SK-N-SH treated with all-trans-retinoic acid at 6 μM for 48 hours (cell line): Measurements from ENCODE around the gene TIMP1.

Source experiments
- ATAC-seq: fragments of 200-7000 bp; cut with Tn5 transposase; 3 replicates; pipeline ENCODE4 v1.9.1; 2020; ENCODE audit warnings: mild to moderate bottlenecking, moderate library complexity
- ARNTL ChIP-seq: fragments of 450-650 bp; formaldehyde crosslinking; IDR thresholded peaks from 2 replicates; pipeline ENCODE4 v1.5.0; 2020; ENCODE audit warnings: low read depth, mild to moderate bottlenecking, moderate library complexity, borderline replicate concordance
- BACH2 ChIP-seq: fragments of 250-450 bp; sonication (Bioruptor Pico); IDR thresholded peaks from 2 replicates; pipeline ENCODE4 v1.9.0; 2021; ENCODE audit warnings: mild to moderate bottlenecking, borderline replicate concordance
- CREB5 ChIP-seq: fragments of 250-450 bp; sonication (Bioruptor Pico); IDR thresholded peaks from 2 replicates; pipeline ENCODE4 v1.5.1; 2020; ENCODE audit warnings: low read depth, mild to moderate bottlenecking, moderate library complexity
- CSDC2 ChIP-seq: fragments of 250-450 bp; sonication (Bioruptor Pico); IDR thresholded peaks from 2 replicates; pipeline ENCODE4 v1.5.0; 2020; ENCODE audit warnings: mild to moderate bottlenecking, moderate library complexity
- CSRNP3 ChIP-seq: fragments of 250-450 bp; sonication (Bioruptor Pico); IDR thresholded peaks from 2 replicates; pipeline ENCODE4 v1.5.1; 2021; ENCODE audit warnings: mild to moderate bottlenecking, moderate library complexity
- GLIS3 ChIP-seq: fragments of 250-450 bp; sonication (Bioruptor Pico); IDR thresholded peaks from 2 replicates; pipeline ENCODE4 v1.5.0; 2020; ENCODE audit warnings: mild to moderate bottlenecking, moderate library complexity
- ISL1 ChIP-seq: fragments of 250-450 bp; sonication (Bioruptor Pico); IDR thresholded peaks from 2 replicates; pipeline ENCODE4 v2.1.2; 2022; ENCODE audit warnings: mild to moderate bottlenecking, moderate library complexity
- PATZ1 ChIP-seq: fragments of 250-450 bp; sonication (Bioruptor Pico); IDR thresholded peaks from 2 replicates; pipeline ENCODE4 v1.8.0; 2020; ENCODE audit warnings: mild to moderate bottlenecking, moderate library complexity, borderline replicate concordance
- POU6F1 ChIP-seq: fragments of 250-450 bp; sonication (Bioruptor Pico); IDR thresholded peaks from 2 replicates; pipeline ENCODE4 v1.8.0; 2021; ENCODE audit warnings: low read depth, mild to moderate bottlenecking, moderate library complexity, borderline replicate concordance
- RARB ChIP-seq: fragments of 250-450 bp; sonication (Bioruptor Pico); IDR thresholded peaks from 2 replicates; pipeline ENCODE4 v1.8.0; 2021; ENCODE audit warnings: mild to moderate bottlenecking, moderate library complexity
- SNAI2 ChIP-seq: fragments of 250-450 bp; sonication (Bioruptor Pico); IDR thresholded peaks from 2 replicates; pipeline ENCODE4 v1.5.0; 2020; ENCODE audit warnings: mild to moderate bottlenecking, moderate library complexity
- TCF4 ChIP-seq: fragments of 250-450 bp; sonication (Bioruptor Pico); IDR thresholded peaks from 2 replicates; pipeline ENCODE4 v1.8.0; 2021; ENCODE audit warnings: mild to moderate bottlenecking, moderate library complexity, borderline replicate concordance
- TOX ChIP-seq: fragments of 250-450 bp; sonication (Bioruptor Pico); IDR thresholded peaks from 2 replicates; pipeline ENCODE4 v1.8.0; 2021; ENCODE audit warnings: mild to moderate bottlenecking, moderate library complexity, borderline replicate concordance
- TSHZ2 ChIP-seq: fragments of 250-450 bp; sonication (Bioruptor Pico); IDR thresholded peaks from 2 replicates; pipeline ENCODE4 v1.5.0; 2020; ENCODE audit warnings: mild to moderate bottlenecking, moderate library complexity
- ZC3H10 ChIP-seq: fragments of 250-450 bp; sonication (Bioruptor Pico); IDR thresholded peaks from 2 replicates; pipeline ENCODE4 v1.5.1; 2021; ENCODE audit warnings: mild to moderate bottlenecking, moderate library complexity
- ZFP3 ChIP-seq: fragments of 250-450 bp; sonication (Bioruptor Pico); IDR thresholded peaks from 2 replicates; pipeline ENCODE4 v1.5.0; 2020; ENCODE audit warnings: mild to moderate bottlenecking, moderate library complexity
- ZFP30 ChIP-seq: fragments of 450-650 bp; formaldehyde crosslinking; IDR thresholded peaks from 2 replicates; pipeline ENCODE4 v1.5.0; 2022; ENCODE audit warnings: mild to moderate bottlenecking, moderate library complexity
- ZNF565 ChIP-seq: fragments of 450-650 bp; formaldehyde crosslinking; conservative IDR thresholded peaks from 2 replicates; pipeline ENCODE4 v1.5.0; 2020; ENCODE audit warnings: low read depth, mild to moderate bottlenecking, moderate library complexity
- ZNF70 ChIP-seq: fragments of 450-650 bp; formaldehyde crosslinking; IDR thresholded peaks from 2 replicates; pipeline ENCODE4 v1.5.0; 2020; ENCODE audit warnings: mild to moderate bottlenecking, moderate library complexity
- ZNF8 ChIP-seq: fragments of 450-650 bp; formaldehyde crosslinking; IDR thresholded peaks from 2 replicates; pipeline ENCODE4 v1.5.0; 2020; ENCODE audit warnings: mild to moderate bottlenecking, moderate library complexity

TIMP1 gene

GRCh38 chrX:47595716-47596251 lies 13.5 kb downstream of the TIMP1 start:
- TF ChIP-seq BACH2 (CRISPR knock-in tag) (no peak), ISL1 (CRISPR knock-in tag) (no peak)

GRCh38 chrX:47596256-47596655 lies 14.0 kb downstream of the TIMP1 start:
- no peak for ATAC-seq

More at GRCh38 chrX:47595716-47596251, 13.5 kb downstream of the TIMP1 start:
- ATAC-seq: no peak

More at GRCh38 chrX:47596256-47596655, 14.0 kb downstream of the TIMP1 start:
- TF ChIP-seq POU6F1 (no peak), SNAI2 (CRISPR knock-in tag) (no peak), GLIS3 (CRISPR knock-in tag) (no peak), TCF4 (CRISPR knock-in tag) (no peak), PATZ1 (no peak), ZNF70 (CRISPR knock-in tag) (no peak), TSHZ2 (CRISPR knock-in tag) (no peak), ZNF565 (CRISPR knock-in tag) (no peak), CSRNP3 (CRISPR knock-in tag) (no peak), ARNTL (CRISPR knock-in tag) (no peak), CREB5 (CRISPR knock-in tag) (no peak), CSDC2 (CRISPR knock-in tag) (no peak), RARB (CRISPR knock-in tag) (no peak), ZC3H10 (CRISPR knock-in tag) (no peak), TOX (no peak), ZNF8 (CRISPR knock-in tag) (no peak), ZFP30 (no peak), ZFP3 (CRISPR knock-in tag) (no peak)
